ENCODE measurements around the gene SDK2.

SDK2 gene

DNA sequence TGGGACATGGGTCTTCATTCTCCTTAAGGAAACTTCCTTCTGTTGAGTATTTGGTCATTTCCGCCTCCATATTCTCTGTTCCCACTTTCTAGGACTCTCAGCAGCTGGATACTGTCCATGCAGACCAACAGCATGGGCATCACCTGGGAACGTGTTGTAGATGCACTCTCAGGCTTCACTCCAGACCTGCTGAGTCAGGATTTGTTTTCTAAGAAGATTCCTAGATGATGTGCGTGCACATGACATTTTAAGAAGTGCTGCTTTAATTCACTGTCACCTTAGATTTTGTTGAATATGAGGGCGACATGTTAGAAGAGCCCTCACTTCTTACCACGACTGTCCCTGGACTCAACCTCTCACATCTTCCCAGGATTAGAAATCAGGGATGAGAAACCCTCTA, 10.0 kb upstream of the SDK2 start:
- in situ Hi-C loops (cut with HindIII; ENCODE audit: low sequenced_read_pairs), result no loop called here
- no peak for DNase-seq (ENCODE audit: low read depth, low spot score)
- no peak overlapping the region for H3K4me3 ChIP-seq (ENCODE audit: low read depth, low read length)
- TF ChIP-seq, protein P1, sequence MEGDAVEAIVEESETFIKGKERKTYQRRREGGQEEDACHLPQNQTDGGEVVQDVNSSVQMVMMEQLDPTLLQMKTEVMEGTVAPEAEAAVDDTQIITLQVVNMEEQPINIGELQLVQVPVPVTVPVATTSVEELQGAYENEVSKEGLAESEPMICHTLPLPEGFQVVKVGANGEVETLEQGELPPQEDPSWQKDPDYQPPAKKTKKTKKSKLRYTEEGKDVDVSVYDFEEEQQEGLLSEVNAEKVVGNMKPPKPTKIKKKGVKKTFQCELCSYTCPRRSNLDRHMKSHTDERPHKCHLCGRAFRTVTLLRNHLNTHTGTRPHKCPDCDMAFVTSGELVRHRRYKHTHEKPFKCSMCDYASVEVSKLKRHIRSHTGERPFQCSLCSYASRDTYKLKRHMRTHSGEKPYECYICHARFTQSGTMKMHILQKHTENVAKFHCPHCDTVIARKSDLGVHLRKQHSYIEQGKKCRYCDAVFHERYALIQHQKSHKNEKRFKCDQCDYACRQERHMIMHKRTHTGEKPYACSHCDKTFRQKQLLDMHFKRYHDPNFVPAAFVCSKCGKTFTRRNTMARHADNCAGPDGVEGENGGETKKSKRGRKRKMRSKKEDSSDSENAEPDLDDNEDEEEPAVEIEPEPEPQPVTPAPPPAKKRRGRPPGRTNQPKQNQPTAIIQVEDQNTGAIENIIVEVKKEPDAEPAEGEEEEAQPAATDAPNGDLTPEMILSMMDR (IDR thresholded peaks at IDR 0.05; ENCODE audit: low read depth, low read length), result no peak

DNA sequence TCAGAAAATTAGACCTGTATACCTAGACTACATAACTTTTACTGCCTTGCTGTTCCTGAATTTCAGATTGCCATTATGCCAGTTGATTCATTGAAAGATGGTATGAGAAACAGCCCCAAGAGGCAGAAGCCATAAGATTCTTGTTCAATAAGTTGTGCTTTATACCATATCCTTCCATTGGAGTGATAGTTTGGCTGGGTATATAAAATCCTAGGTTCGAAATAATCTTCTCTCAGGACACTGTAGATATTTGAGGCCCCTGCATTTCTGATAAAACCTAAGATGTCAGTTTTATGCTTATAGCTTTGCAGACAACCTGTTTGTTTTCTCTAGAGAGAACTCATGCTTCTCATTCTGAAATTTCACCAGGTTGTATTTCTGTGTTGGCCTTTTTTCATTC, 9.6 kb upstream of the SDK2 start:
- TF ChIP-seq, protein P1 (IDR thresholded peaks at IDR 0.05; ENCODE audit: low read depth, low read length), result no peak
- no peak overlapping the region for H3K4me3 ChIP-seq (ENCODE audit: low read depth, low read length)
- in situ Hi-C loops (cut with HindIII; ENCODE audit: low sequenced_read_pairs), result no loop called here
- no peak for DNase-seq (ENCODE audit: low read depth, low spot score)

DNA sequence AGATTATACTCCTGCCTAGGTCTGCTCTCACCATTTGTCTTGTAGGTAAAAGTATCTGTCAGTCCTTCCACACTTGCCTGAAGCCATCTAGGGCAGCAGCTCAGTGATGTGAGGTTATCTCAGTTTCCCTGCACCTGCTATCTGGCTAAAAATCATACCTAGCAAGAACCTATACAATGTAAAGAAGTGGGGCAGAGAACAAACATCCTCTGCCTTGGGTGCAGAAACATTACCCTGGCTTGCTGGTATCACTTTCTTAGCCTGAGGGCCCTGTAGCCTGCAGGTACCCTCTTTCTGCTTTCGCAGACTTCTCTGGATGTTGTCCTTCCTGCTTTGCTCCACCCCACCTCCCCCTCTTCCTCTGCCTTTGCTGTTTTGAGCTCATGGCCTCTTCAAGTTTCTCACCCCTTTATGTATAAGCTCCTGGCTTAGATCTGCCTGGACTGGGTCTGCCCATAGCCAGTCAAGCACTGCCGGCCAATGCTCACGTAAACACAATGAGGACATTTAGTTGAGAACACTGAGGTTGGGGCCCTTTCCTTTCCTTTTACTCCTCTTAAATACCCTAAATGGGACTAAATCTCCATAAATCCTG, 8.7 kb upstream of the SDK2 start:
- in situ Hi-C loops (cut with HindIII; ENCODE audit: low sequenced_read_pairs), result no loop called here

DNA sequence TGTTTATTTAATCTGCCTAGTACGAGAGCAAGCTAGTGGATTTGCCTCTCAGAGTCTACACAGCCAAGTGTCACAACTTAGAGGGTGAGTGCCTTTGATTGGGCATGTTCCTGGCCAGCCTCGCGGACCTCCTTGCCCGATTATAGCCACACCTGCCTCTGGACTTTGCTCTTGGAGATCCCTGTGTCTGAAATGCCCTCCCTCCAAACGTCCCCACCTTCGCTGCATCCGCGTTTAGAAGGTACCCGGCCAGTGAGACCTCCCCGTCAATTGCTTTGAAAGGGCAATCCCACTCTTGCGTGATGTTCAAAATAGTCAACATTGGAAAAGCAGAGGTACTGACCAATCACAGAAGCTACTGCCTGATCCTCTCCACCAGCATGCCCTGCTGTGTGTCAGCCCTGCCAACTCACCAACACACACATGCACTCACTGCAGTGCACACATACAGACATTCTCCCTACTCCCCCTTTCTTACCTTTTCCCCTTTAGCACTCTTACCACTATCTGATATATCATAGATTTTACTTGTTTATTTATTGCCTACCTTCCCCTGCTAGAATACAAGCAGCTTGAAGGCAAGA, 6.5 kb upstream of the SDK2 start:
- in situ Hi-C loops (cut with HindIII; ENCODE audit: low sequenced_read_pairs), result no loop called here
- DNase-seq (ENCODE audit: low read depth, low spot score), result no peak
- H3K4me3 ChIP-seq (ENCODE audit: low read depth, low read length), result no peak overlapping the region
- TF ChIP-seq, protein P1 (IDR thresholded peaks at IDR 0.05; ENCODE audit: low read depth, low read length), result no peak

More for the DNA sequence above, 8.7 kb upstream of the SDK2 start:
- no peak for DNase-seq (ENCODE audit: low read depth, low spot score)
- TF ChIP-seq, protein P1 (IDR thresholded peaks at IDR 0.05; ENCODE audit: low read depth, low read length), result no peak
- H3K4me3 ChIP-seq (ENCODE audit: low read depth, low read length), result no peak overlapping the region

DNA sequence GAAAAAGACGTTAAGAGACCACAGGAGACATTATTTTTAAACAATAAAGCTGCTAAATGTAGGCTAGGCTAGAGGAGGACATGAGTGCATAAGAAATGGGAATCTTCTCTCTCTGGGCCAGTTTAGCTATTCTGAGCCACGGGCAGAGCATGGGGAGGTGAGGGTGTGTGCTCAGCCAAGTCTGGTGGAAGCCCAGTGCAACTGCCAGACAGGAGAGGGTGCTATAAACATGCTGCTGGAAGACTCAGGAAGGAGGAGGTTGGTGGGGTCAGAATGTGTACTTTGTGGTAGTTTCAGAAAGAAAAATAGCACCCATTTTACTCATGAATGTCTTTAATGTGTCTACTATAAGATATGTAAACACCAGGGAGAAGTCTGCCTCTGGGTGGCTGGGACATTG, 5.9 kb upstream of the SDK2 start:
- in situ Hi-C loops (cut with HindIII; ENCODE audit: low sequenced_read_pairs), result no loop called here
- no peak for DNase-seq (ENCODE audit: low read depth, low spot score)
- H3K4me3 ChIP-seq (ENCODE audit: low read depth, low read length), result no peak overlapping the region
- TF ChIP-seq, protein P1 (IDR thresholded peaks at IDR 0.05; ENCODE audit: low read depth, low read length), result no peak

DNA sequence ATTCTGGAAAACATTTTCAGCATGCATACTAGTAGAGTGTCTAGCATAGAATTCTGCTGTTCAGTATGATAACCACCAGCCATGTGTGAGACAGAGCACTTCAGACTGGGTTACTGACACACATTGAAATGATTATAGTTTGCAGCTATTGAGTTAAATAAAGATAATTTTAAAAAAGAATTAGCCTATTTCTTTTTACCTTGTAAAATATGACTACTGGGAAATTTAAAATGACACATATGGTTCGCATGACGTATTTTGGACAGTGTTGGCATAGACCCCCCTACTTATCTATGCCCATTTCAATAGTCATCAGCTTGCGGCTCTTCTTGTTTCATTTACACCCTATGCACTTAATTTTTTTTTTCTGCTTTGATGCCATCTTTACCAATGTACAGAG, 4.7 kb upstream of the SDK2 start:
- no peak overlapping the region for H3K4me3 ChIP-seq (ENCODE audit: low read depth, low read length)
- TF ChIP-seq, protein P1 (IDR thresholded peaks at IDR 0.05; ENCODE audit: low read depth, low read length), result no peak
- in situ Hi-C loops (cut with HindIII; ENCODE audit: low sequenced_read_pairs), result no loop called here
- DNase-seq (ENCODE audit: low read depth, low spot score), result no peak

Data from astrocyte of the spinal cord (primary cell).